ENCODE data around the gene TEKT2. TPM values are rescaled to one million over a fixed set of nuclear protein-coding genes. Genes with fewer than 3 reads are reported as not detected.

Gene TEKT2
- total RNA-seq, 1 experiment from 2014 or later, result 0.86 TPM

GRCh38 chr1:36134031-36134430 lies 50.1 kb downstream of the TEKT2 start:
- Histone ChIP-seq H3K27me3 (ENCODE audit: low read length) (no peaks in the 10 kb centered on the region), H3K4me2 (ENCODE audit: low read depth, low read length, poor library complexity, severe bottlenecking) (no peak overlapping the region), H3K9me3 (ENCODE audit: low read length) (no peaks in the 10 kb centered on the region), H3K36me3 (ENCODE audit: insufficient read depth, low read length) (peaks cover 8% of the 10 kb centered on the region; the same call in 1 of the 2 replicates), H3K9me2 (replicated peaks; ENCODE audit: insufficient read depth, low read length) (no peaks in the 10 kb centered on the region), H4K20me1 (ENCODE audit: insufficient read depth, low read depth, low read length) (no peaks in the 10 kb centered on the region), H2AFZ (ENCODE audit: low read length) (no peak overlapping the region), H3K27ac (ENCODE audit: low read length) (no peak overlapping the region), H3K9ac (ENCODE audit: low read length) (no peak overlapping the region), H3K79me2 (ENCODE audit: low read length) (no peaks in the 10 kb centered on the region), H3K4me3 (ENCODE audit: low read length) (no peak overlapping the region), H3K4me1 (ENCODE audit: low read length) (no peaks in the 10 kb centered on the region)
- DNase-seq, result no peak

GRCh38 chr1:36134505-36135329 lies 50.8 kb downstream of the TEKT2 start:
- Histone ChIP-seq H3K4me2 (ENCODE audit: low read depth, low read length, poor library complexity, severe bottlenecking) (no peak overlapping the region), H3K27ac (ENCODE audit: low read length) (no peak overlapping the region), H3K4me1 (ENCODE audit: low read length) (no peaks in the 10 kb centered on the region), H3K36me3 (ENCODE audit: insufficient read depth, low read length) (peaks cover 13% of the 10 kb centered on the region), H3K9me2 (replicated peaks; ENCODE audit: insufficient read depth, low read length) (no peaks in the 10 kb centered on the region), H3K4me3 (ENCODE audit: low read length) (no peak overlapping the region), H3K9me3 (ENCODE audit: low read length) (no peaks in the 10 kb centered on the region), H3K9ac (ENCODE audit: low read length) (no peak overlapping the region), H4K20me1 (ENCODE audit: insufficient read depth, low read depth, low read length) (peaks cover 1% of the 10 kb centered on the region; the same call in 1 of the 2 replicates), H3K79me2 (ENCODE audit: low read length) (peaks cover 4% of the 10 kb centered on the region), H3K27me3 (ENCODE audit: low read length) (no peaks in the 10 kb centered on the region), H2AFZ (ENCODE audit: low read length) (no peak overlapping the region)
- DNase-seq, result peak; percentile 75

GRCh38 chr1:36135330-36135667 lies 51.4 kb downstream of the TEKT2 start:
- H2AFZ ChIP-seq (ENCODE audit: low read length), result no peak overlapping the region
- H3K79me2 ChIP-seq (ENCODE audit: low read length), result peaks cover 10% of the 10 kb centered on the region
- H3K4me3 ChIP-seq (ENCODE audit: low read length), result no peak overlapping the region
- H4K20me1 ChIP-seq (ENCODE audit: insufficient read depth, low read depth, low read length), result peaks cover 6% of the 10 kb centered on the region; the same call in 1 of the 2 replicates
- peaks cover 16% of the 10 kb centered on the region for H3K36me3 ChIP-seq (ENCODE audit: insufficient read depth, low read length)
- no peak overlapping the region for H3K27ac ChIP-seq (ENCODE audit: low read length)
- DNase-seq, result no peak
- no peaks in the 10 kb centered on the region for H3K9me3 ChIP-seq (ENCODE audit: low read length)
- no peak overlapping the region for H3K9ac ChIP-seq (ENCODE audit: low read length)
- no peaks in the 10 kb centered on the region for H3K9me2 ChIP-seq (replicated peaks; ENCODE audit: insufficient read depth, low read length)
- no peaks in the 10 kb centered on the region for H3K27me3 ChIP-seq (ENCODE audit: low read length)
- H3K4me1 ChIP-seq (ENCODE audit: low read length), result no peaks in the 10 kb centered on the region
- H3K4me2 ChIP-seq (ENCODE audit: low read depth, low read length, poor library complexity, severe bottlenecking), result no peak overlapping the region

DNA sequence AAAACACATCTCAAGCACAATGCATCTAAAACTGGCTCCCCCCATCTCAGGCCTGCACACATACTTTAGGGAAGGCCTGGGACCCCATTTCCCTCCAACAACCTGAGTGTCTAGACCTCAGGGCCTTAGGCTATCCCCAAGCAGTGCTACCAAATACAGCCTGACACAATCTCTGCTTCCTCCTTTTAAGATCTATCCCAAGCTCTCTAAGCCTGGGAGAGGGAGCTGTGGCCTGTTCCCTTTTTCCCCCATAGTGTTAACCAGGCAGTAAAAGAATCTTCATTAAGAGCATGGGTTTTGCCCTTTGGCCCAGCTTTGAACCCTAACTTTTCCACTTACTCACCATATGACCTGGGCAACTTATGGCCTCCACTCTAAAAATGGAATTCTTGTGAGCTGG lies 51.9 kb downstream of the TEKT2 start:
- no peak for DNase-seq
- Histone ChIP-seq H3K9me3 (ENCODE audit: low read length) (no peaks in the 10 kb centered on the region), H2AFZ (ENCODE audit: low read length) (no peak overlapping the region), H3K4me1 (ENCODE audit: low read length) (no peaks in the 10 kb centered on the region), H3K27ac (ENCODE audit: low read length) (no peak overlapping the region), H3K9ac (ENCODE audit: low read length) (no peak overlapping the region), H3K36me3 (ENCODE audit: insufficient read depth, low read length) (peaks cover 16% of the 10 kb centered on the region), H3K9me2 (replicated peaks; ENCODE audit: insufficient read depth, low read length) (no peaks in the 10 kb centered on the region), H3K4me3 (ENCODE audit: low read length) (no peak overlapping the region), H3K79me2 (ENCODE audit: low read length) (peaks cover 13% of the 10 kb centered on the region), H4K20me1 (ENCODE audit: insufficient read depth, low read depth, low read length) (peaks cover 6% of the 10 kb centered on the region; the same call in 1 of the 2 replicates), H3K4me2 (ENCODE audit: low read depth, low read length, poor library complexity, severe bottlenecking) (no peak overlapping the region), H3K27me3 (ENCODE audit: low read length) (no peaks in the 10 kb centered on the region)

DNA sequence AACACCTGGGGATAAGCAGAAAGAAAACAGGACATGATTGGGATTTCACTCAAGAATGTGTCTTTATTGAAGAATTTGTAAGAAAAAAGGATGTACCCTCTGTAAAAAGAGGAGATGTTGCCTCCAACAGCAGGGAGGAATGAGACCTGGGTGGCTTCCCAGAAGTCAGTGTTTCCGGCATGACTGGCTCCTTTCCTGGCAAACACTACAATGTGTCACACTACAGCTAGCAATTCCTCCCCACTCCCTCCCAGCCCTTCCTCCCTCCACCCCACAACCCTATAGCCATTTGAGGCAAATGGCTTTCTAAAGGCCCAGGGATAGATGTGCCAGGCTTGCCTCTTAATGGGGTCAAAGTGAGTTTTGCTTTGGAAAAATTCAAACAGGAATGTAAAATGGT lies 52.6 kb downstream of the TEKT2 start:
- Histone ChIP-seq H3K9me2 (replicated peaks; ENCODE audit: insufficient read depth, low read length) (no peaks in the 10 kb centered on the region), H3K36me3 (ENCODE audit: insufficient read depth, low read length) (peaks cover 16% of the 10 kb centered on the region), H2AFZ (ENCODE audit: low read length) (no peak overlapping the region), H3K79me2 (ENCODE audit: low read length) (peaks cover 19% of the 10 kb centered on the region), H3K27me3 (ENCODE audit: low read length) (no peaks in the 10 kb centered on the region), H3K4me1 (ENCODE audit: low read length) (no peaks in the 10 kb centered on the region), H3K9me3 (ENCODE audit: low read length) (no peaks in the 10 kb centered on the region), H3K27ac (ENCODE audit: low read length) (no peak overlapping the region), H3K4me3 (ENCODE audit: low read length) (no peak overlapping the region), H3K4me2 (ENCODE audit: low read depth, low read length, poor library complexity, severe bottlenecking) (no peak overlapping the region), H3K9ac (ENCODE audit: low read length) (no peak overlapping the region), H4K20me1 (ENCODE audit: insufficient read depth, low read depth, low read length) (peaks cover 6% of the 10 kb centered on the region; the same call in 1 of the 2 replicates)
- no peak for DNase-seq

- H3K9ac ChIP-seq (ENCODE audit: low read length), result no peak overlapping the region
- no peak overlapping the region for H3K4me2 ChIP-seq (ENCODE audit: low read depth, low read length, poor library complexity, severe bottlenecking)
- H2AFZ ChIP-seq (ENCODE audit: low read length), result no peak overlapping the region
- H3K36me3 ChIP-seq (ENCODE audit: insufficient read depth, low read length), result peaks cover 16% of the 10 kb centered on the region
- no peaks in the 10 kb centered on the region for H3K9me2 ChIP-seq (replicated peaks; ENCODE audit: insufficient read depth, low read length)
- no peak overlapping the region for H3K4me3 ChIP-seq (ENCODE audit: low read length)
- DNase-seq, result no peak
- peaks cover 23% of the 10 kb centered on the region for H3K79me2 ChIP-seq (ENCODE audit: low read length)
- H3K27me3 ChIP-seq (ENCODE audit: low read length), result no peaks in the 10 kb centered on the region
- H4K20me1 ChIP-seq (ENCODE audit: insufficient read depth, low read depth, low read length), result peaks cover 6% of the 10 kb centered on the region; the same call in 1 of the 2 replicates
- no peaks in the 10 kb centered on the region for H3K4me1 ChIP-seq (ENCODE audit: low read length)
- H3K9me3 ChIP-seq (ENCODE audit: low read length), result no peaks in the 10 kb centered on the region
- H3K27ac ChIP-seq (ENCODE audit: low read length), result no peak overlapping the region
Observed at GRCh38 chr1:36137226-36137625, 53.3 kb downstream of the TEKT2 start.

- no peak overlapping the region for H3K4me2 ChIP-seq (ENCODE audit: low read depth, low read length, poor library complexity, severe bottlenecking)
Observed at GRCh38 chr1:36137776-36138175, 53.9 kb downstream of the TEKT2 start.

More at GRCh38 chr1:36137776-36138175, 53.9 kb downstream of the TEKT2 start:
- no peaks in the 10 kb centered on the region for H3K27me3 ChIP-seq (ENCODE audit: low read length)
- no peaks in the 10 kb centered on the region for H3K9me2 ChIP-seq (replicated peaks; ENCODE audit: insufficient read depth, low read length)
- peaks cover 6% of the 10 kb centered on the region; the same call in 1 of the 2 replicates for H4K20me1 ChIP-seq (ENCODE audit: insufficient read depth, low read depth, low read length)
- no peak for DNase-seq
- H3K27ac ChIP-seq (ENCODE audit: low read length), result no peak overlapping the region
- peaks cover 16% of the 10 kb centered on the region for H3K36me3 ChIP-seq (ENCODE audit: insufficient read depth, low read length)
- no peak overlapping the region for H2AFZ ChIP-seq (ENCODE audit: low read length)
- H3K9ac ChIP-seq (ENCODE audit: low read length), result no peak overlapping the region
- H3K9me3 ChIP-seq (ENCODE audit: low read length), result no peaks in the 10 kb centered on the region
- no peak overlapping the region for H3K4me3 ChIP-seq (ENCODE audit: low read length)
- H3K79me2 ChIP-seq (ENCODE audit: low read length), result peaks cover 29% of the 10 kb centered on the region
- no peaks in the 10 kb centered on the region for H3K4me1 ChIP-seq (ENCODE audit: low read length)
